ENCODE data around the gene ZC3H11A.

The ZC3H11A gene

GRCh38 chr1:203842559-203842876 lies 47.1 kb downstream of the ZC3H11A start:
- no peak for DNase-seq (ENCODE audit: low spot score)

DNA sequence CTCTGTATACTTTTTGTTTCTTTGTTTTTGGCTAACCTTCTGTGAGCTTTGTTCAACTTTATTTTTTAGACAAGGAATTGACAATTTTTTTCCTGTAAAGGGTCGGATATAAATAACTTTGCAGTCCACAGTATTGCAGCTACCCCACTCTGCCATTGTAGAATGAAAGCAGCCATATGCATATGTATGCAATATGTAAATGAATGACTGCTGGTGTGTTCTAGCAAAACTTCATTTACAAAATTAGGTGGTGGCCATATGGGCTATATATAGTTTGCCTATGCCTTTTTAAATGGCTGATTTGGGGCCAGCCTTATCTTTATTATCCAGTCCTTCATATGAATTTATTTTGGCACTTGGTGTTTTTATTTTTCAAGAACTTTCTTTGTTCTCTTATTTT lies 48.0 kb downstream of the ZC3H11A start:
- no peak for DNase-seq (ENCODE audit: low spot score)
